Mucosa of descending colon (tissue), 3 donors: ENCODE results near the gene CELF2. TPM values are rescaled to one million over a fixed set of nuclear protein-coding genes. Genes with fewer than 3 reads are reported as not detected.

Experiments
- ATAC-seq: fragments of 200-7000 bp; cut with Tn5 transposase; one replicate; pipeline ENCODE4 v1.9.1; 2020; ENCODE audit warnings: mild to moderate bottlenecking, moderate library complexity
- DNase-seq, 3 donors: peaks; one replicate each; pipeline ENCODE4 v3.0.0-alpha.2; 2020
- H3K36me3 ChIP-seq: fragments of 200-600 bp; one replicate; pipeline ENCODE4 v1.8.0; 2021; ENCODE audit warnings: low read depth, mild to moderate bottlenecking
- H3K4me1 ChIP-seq: fragments of 200-600 bp; one replicate; pipeline ENCODE4 v1.8.0; 2021; ENCODE audit warnings: low read depth, mild to moderate bottlenecking
- H3K4me3 ChIP-seq: fragments of 200-600 bp; one replicate; pipeline ENCODE4 v1.8.0; 2021; ENCODE audit warnings: mild to moderate bottlenecking
- H3K9me3 ChIP-seq: fragments of 200-600 bp; one replicate; pipeline ENCODE4 v1.8.0; 2021; ENCODE audit warnings: mild to moderate bottlenecking
- CTCF ChIP-seq: fragments of 200-600 bp; IDR thresholded peaks from one replicate; pipeline ENCODE4 v1.8.0; 2022; ENCODE audit warnings: antibody characterized with exemption, mild to moderate bottlenecking
- intact Hi-C, 2 donors: fragments of 100-400 bp; cut with DNase I in 1 of 2; cut with micrococcal nuclease in 1 of 2; formaldehyde crosslinking; loops; one replicate each; pipeline versions ENCODE4 v1.11.0 to v1.11.1; 2022; cut with DNase I, micrococcal nuclease
- total RNA-seq, 3 donors: library from RNA; stranded (reverse); fragmentation: NEBNext Ultra II Directional in 2 of 3; extraction: Animal tissue kit (Norgen Biotek cat#: 25700) in 2 of 3; gene quantifications; one replicate each; pipeline versions ENCODE4 v1.2.1 to v1.2.4, GENCODE V29; 2021 to 2023
- donor health status: DM: no; HTN: no; CAD: no; lungs with moderate emphysema.
- donor health status: DM: no; HTN: no; CAD: no.
- donor health status: DM: no; HTN: yes; CAD: no.

Gene CELF2
- total RNA-seq, 3 donors from 2014 or later = 31.4 to 56.5 (median 36.1) TPM

- no peaks in the 10 kb centered on the region for H3K4me1 ChIP-seq
- no peak for ATAC-seq
- no peak overlapping the region for H3K4me3 ChIP-seq
- DNase-seq = no peak
- no peaks in the 10 kb centered on the region for H3K36me3 ChIP-seq
- intact Hi-C loops = no loop called here
- H3K9me3 ChIP-seq = no peaks in the 10 kb centered on the region
- TF ChIP-seq CTCF = no peak
Measured at GRCh38 chr10:11087372-11087771, 69.7 kb downstream of the CELF2 start.

GRCh38 chr10:11088709-11089108 lies 71.0 kb downstream of the CELF2 start:
- DNase-seq = no peak
- intact Hi-C loops = no loop called here

GRCh38 chr10:11089272-11089671 lies 71.6 kb downstream of the CELF2 start:
- no peak overlapping the region for H3K4me3 ChIP-seq
- no peaks in the 10 kb centered on the region for H3K9me3 ChIP-seq
- no peaks in the 10 kb centered on the region for H3K4me1 ChIP-seq
- DNase-seq (no peak), ATAC-seq (no peak)
- no peak for TF ChIP-seq CTCF
- intact Hi-C loops = no loop called here
- H3K36me3 ChIP-seq = no peaks in the 10 kb centered on the region

More at GRCh38 chr10:11088709-11089108, 71.0 kb downstream of the CELF2 start:
- Histone ChIP-seq H3K4me3 (no peak overlapping the region), H3K36me3 (no peaks in the 10 kb centered on the region), H3K9me3 (no peaks in the 10 kb centered on the region), H3K4me1 (no peaks in the 10 kb centered on the region)
- no peak for TF ChIP-seq CTCF
- no peak for ATAC-seq

GRCh38 chr10:11091517-11092102 lies 73.9 kb downstream of the CELF2 start:
- no peaks in the 10 kb centered on the region for H3K36me3 ChIP-seq
- DNase-seq = no peak
- ATAC-seq = no peak
- H3K4me1 ChIP-seq = no peaks in the 10 kb centered on the region
- no peak overlapping the region for H3K4me3 ChIP-seq
- no peak for TF ChIP-seq CTCF
- no peaks in the 10 kb centered on the region for H3K9me3 ChIP-seq
- intact Hi-C loops = no loop called here

- ATAC-seq = no peak
- DNase-seq = no peak
- no peaks in the 10 kb centered on the region for H3K4me1 ChIP-seq
- H3K9me3 ChIP-seq = no peaks in the 10 kb centered on the region
- no peak overlapping the region for H3K4me3 ChIP-seq
- intact Hi-C loops = no loop called here
- no peaks in the 10 kb centered on the region for H3K36me3 ChIP-seq
- TF ChIP-seq CTCF = no peak
Measured at GRCh38 chr10:11093771-11094736, 76.4 kb downstream of the CELF2 start.
